ENCODE measurements around the gene TCEAL2.
"Not testable (repeated sequence)": the region's sequence is repeated elsewhere in the genome, so short reads cannot be mapped to it uniquely, and the experiment has no call there.

The TCEAL2 gene

DNA sequence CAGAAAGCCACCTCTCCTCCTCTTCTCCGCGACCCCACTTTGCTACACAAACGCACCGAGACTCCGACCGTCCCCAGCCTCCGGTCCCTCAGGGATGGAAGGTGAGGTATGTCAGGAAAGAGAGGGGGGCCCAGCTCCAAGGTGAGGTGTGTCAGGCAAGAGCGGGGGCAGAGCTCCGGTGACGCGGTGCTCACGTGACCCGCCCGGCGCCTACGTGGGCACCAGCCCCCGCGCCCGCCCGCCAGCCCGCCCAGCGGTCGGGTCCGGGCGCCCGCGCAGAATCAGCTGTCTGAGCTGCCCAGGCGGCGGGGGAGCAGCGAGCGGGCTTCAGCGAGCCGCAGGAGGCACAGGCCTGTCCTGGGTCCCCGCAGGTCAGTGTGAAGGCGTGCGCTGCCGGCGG is at the start of gene TCEAL2:
Gene TCEAL2, plus strand, starts transcription at position 244 of the 400 bp plus-strand sequence. CDS start 1,152 bp downstream, outside the sequence.
- not testable (repeated sequence) for H3K9ac ChIP-seq (ENCODE audit: low read depth, low read length); H3K36me3 ChIP-seq (ENCODE audit: insufficient read depth, low read length)

DNA sequence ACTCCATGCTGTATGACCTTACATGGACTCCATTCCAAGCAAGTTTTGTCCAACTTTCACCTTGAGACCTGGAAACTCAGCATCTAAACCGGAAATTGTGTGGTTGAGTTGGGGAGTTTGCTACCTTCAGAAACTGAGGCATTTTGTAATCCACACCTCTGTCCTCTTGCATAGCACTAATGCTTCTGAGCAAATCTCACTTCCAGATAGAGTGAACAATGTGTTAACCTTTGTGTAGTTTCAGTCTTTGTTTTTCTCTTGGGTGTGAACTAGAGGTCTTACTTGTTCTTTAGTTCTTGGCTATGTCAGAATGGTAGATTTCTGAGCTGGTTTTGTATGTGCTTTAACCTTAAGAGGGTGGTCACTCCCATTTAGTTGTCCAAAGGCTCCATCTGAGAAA is 48.1 kb upstream of the TCEAL2 start:
- Histone ChIP-seq H3K9me3 (ENCODE audit: insufficient read depth, low read length, severe bottlenecking) (no peaks in the 10 kb centered on the region), H3K4me3 (ENCODE audit: low read depth in 1 of 2, low read length in 2 of 2) (no peak overlapping the region), H3K27ac (ENCODE audit: low read length) (no peak overlapping the region), H2AFZ (ENCODE audit: low read depth, low read length) (no peak overlapping the region), H3K79me2 (ENCODE audit: insufficient read depth, low read length) (no peaks in the 10 kb centered on the region), H3K9ac (ENCODE audit: low read depth, low read length) (no peak overlapping the region), H3K4me2 (ENCODE audit: insufficient read depth, low read length) (no peak overlapping the region), H4K20me1 (ENCODE audit: insufficient read depth, low read length) (no peaks in the 10 kb centered on the region), H3K27me3 (ENCODE audit: insufficient read depth, low read length, poor library complexity) (no peaks in the 10 kb centered on the region), H3K4me1 (ENCODE audit: insufficient read depth, low read length) (no peaks in the 10 kb centered on the region), H3K36me3 (ENCODE audit: insufficient read depth, low read length) (no peaks in the 10 kb centered on the region)
- ATAC-seq (ENCODE audit: insufficient read depth, low read depth): no peak
- no peak for TF ChIP-seq EZH2 (IDR thresholded peaks at IDR 0.05; ENCODE audit: borderline replicate concordance, low read depth, low read length, severe bottlenecking)
- TF ChIP-seq, protein P1, sequence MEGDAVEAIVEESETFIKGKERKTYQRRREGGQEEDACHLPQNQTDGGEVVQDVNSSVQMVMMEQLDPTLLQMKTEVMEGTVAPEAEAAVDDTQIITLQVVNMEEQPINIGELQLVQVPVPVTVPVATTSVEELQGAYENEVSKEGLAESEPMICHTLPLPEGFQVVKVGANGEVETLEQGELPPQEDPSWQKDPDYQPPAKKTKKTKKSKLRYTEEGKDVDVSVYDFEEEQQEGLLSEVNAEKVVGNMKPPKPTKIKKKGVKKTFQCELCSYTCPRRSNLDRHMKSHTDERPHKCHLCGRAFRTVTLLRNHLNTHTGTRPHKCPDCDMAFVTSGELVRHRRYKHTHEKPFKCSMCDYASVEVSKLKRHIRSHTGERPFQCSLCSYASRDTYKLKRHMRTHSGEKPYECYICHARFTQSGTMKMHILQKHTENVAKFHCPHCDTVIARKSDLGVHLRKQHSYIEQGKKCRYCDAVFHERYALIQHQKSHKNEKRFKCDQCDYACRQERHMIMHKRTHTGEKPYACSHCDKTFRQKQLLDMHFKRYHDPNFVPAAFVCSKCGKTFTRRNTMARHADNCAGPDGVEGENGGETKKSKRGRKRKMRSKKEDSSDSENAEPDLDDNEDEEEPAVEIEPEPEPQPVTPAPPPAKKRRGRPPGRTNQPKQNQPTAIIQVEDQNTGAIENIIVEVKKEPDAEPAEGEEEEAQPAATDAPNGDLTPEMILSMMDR (IDR thresholded peaks at IDR 0.05; ENCODE audit: borderline replicate concordance, extremely low read depth, low read length, poor library complexity, severe bottlenecking): no peak
- DNase-seq: no peak

More for the DNA sequence above, at the start of gene TCEAL2:
- H2AFZ ChIP-seq (ENCODE audit: low read depth, low read length); H3K27ac ChIP-seq (ENCODE audit: low read length); H4K20me1 ChIP-seq (ENCODE audit: insufficient read depth, low read length); H3K4me1 ChIP-seq (ENCODE audit: insufficient read depth, low read length); H3K27me3 ChIP-seq (ENCODE audit: insufficient read depth, low read length, poor library complexity); H3K79me2 ChIP-seq (ENCODE audit: insufficient read depth, low read length); DNase-seq; ATAC-seq (ENCODE audit: insufficient read depth, low read depth); H3K4me3 ChIP-seq (ENCODE audit: low read depth in 1 of 2, low read length in 2 of 2); H3K4me2 ChIP-seq (ENCODE audit: insufficient read depth, low read length); H3K9me3 ChIP-seq (ENCODE audit: insufficient read depth, low read length, severe bottlenecking): not testable (repeated sequence)

DNA sequence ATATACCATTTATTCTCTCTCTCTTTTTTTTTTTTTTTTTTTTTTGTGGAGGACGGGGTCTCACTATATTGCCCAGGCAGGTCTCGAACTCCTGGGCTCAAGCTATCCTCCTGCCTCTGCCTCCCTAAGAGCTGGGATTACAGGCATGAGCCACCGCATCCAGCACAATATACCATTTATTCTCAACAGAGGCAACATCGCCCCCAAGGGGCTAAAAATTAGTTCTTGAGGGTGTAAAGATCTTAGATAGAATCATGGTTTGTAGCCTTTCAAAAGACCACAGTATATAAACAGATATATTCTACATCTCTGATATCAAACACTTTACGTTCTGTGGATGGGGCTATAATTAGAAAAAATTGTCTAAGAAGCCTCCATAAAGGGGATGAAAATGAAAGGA is 39.8 kb upstream of the TCEAL2 start:
- no peak overlapping the region for H3K9ac ChIP-seq (ENCODE audit: low read depth, low read length)
- no peaks in the 10 kb centered on the region for H3K79me2 ChIP-seq (ENCODE audit: insufficient read depth, low read length)
- no peaks in the 10 kb centered on the region for H4K20me1 ChIP-seq (ENCODE audit: insufficient read depth, low read length)
- no peak overlapping the region for H2AFZ ChIP-seq (ENCODE audit: low read depth, low read length)
- TF ChIP-seq, protein P1 (IDR thresholded peaks at IDR 0.05; ENCODE audit: borderline replicate concordance, extremely low read depth, low read length, poor library complexity, severe bottlenecking): no peak
- no peak for TF ChIP-seq EZH2 (IDR thresholded peaks at IDR 0.05; ENCODE audit: borderline replicate concordance, low read depth, low read length, severe bottlenecking)
- ATAC-seq (ENCODE audit: insufficient read depth, low read depth): no peak
- no peak overlapping the region for H3K4me3 ChIP-seq (ENCODE audit: low read depth in 1 of 2, low read length in 2 of 2)
- no peaks in the 10 kb centered on the region for H3K4me1 ChIP-seq (ENCODE audit: insufficient read depth, low read length)
- no peak overlapping the region for H3K27ac ChIP-seq (ENCODE audit: low read length)
- no peaks in the 10 kb centered on the region for H3K27me3 ChIP-seq (ENCODE audit: insufficient read depth, low read length, poor library complexity)
- no peak for DNase-seq
- H3K9me3 ChIP-seq (ENCODE audit: insufficient read depth, low read length, severe bottlenecking): no peaks in the 10 kb centered on the region
- H3K4me2 ChIP-seq (ENCODE audit: insufficient read depth, low read length): no peak overlapping the region
- H3K36me3 ChIP-seq (ENCODE audit: insufficient read depth, low read length): no peaks in the 10 kb centered on the region

DNA sequence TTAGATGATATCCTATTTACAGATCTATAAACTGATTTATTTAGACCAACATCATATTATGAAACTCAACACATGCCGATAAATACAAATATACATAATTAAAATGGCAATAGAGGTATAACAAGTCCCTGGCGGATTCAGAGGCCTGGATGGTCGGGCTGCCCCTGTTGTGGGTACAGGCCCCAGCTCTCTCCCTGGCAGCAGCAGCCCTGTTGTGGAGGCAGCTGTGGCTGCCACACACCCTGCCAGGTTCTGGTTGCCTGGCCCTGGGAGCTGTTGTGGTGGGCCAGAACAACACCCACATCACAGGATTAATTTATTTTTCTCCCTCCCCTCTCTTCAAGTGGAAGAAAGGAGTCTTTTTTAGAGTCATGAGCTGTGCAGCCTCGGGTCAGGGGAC is 12.1 kb upstream of the TCEAL2 start:
- no peak for DNase-seq
- TF ChIP-seq EZH2 (IDR thresholded peaks at IDR 0.05; ENCODE audit: borderline replicate concordance, low read depth, low read length, severe bottlenecking): no peak
- TF ChIP-seq, protein P1 (IDR thresholded peaks at IDR 0.05; ENCODE audit: borderline replicate concordance, extremely low read depth, low read length, poor library complexity, severe bottlenecking): no peak
- H3K4me1 ChIP-seq (ENCODE audit: insufficient read depth, low read length): no peaks in the 10 kb centered on the region
- H3K4me3 ChIP-seq (ENCODE audit: low read depth in 1 of 2, low read length in 2 of 2): no peak overlapping the region
- H3K27ac ChIP-seq (ENCODE audit: low read length): no peak overlapping the region
- no peak overlapping the region for H3K9ac ChIP-seq (ENCODE audit: low read depth, low read length)
- H2AFZ ChIP-seq (ENCODE audit: low read depth, low read length): no peak overlapping the region
- no peak overlapping the region for H3K4me2 ChIP-seq (ENCODE audit: insufficient read depth, low read length)
- no peaks in the 10 kb centered on the region for H4K20me1 ChIP-seq (ENCODE audit: insufficient read depth, low read length)
- H3K27me3 ChIP-seq (ENCODE audit: insufficient read depth, low read length, poor library complexity): no peaks in the 10 kb centered on the region
- H3K9me3 ChIP-seq (ENCODE audit: insufficient read depth, low read length, severe bottlenecking): no peaks in the 10 kb centered on the region
- no peak for ATAC-seq (ENCODE audit: insufficient read depth, low read depth)
- H3K36me3 ChIP-seq (ENCODE audit: insufficient read depth, low read length): no peaks in the 10 kb centered on the region
- H3K79me2 ChIP-seq (ENCODE audit: insufficient read depth, low read length): no peaks in the 10 kb centered on the region

Measured in DND-41 (cell line).